Upper lobe of left lung (tissue), 4 donors: Measurements from ENCODE around the gene PSMD5.

ENCODE experiments used
- CTCF ChIP-seq, 6 experiments: fragments of 450-650 bp in 4 of 6; fragments of 200-600 bp in 2 of 6; sonication (generic) in 2 of 6; IDR thresholded peaks; one replicate each; pipeline ENCODE4 v1.5.1; 2016 to 2019; ENCODE audit warnings: antibody characterized with exemption in 6 of 6
- EP300 ChIP-seq, 4 donors: sonication (generic); formaldehyde crosslinking; IDR thresholded peaks; one replicate each; pipeline ENCODE4 v1.5.1; 2017; ENCODE audit warnings: antibody characterized with exemption in 4 of 4, control low read depth in 2 of 4
- POLR2A ChIP-seq, 4 donors: fragments of 450-650 bp; IDR thresholded peaks; one replicate each; pipeline ENCODE4 v1.5.1; 2016 to 2017; ENCODE audit warnings: antibody characterized with exemption in 4 of 4, mild to moderate bottlenecking in 2 of 4

GRCh38 chr9:120779227-120779626 lies 63.5 kb downstream of the PSMD5 start:
- no peak for TF ChIP-seq CTCF (IDR thresholded peaks at IDR 0.05)
- no peak for TF ChIP-seq EP300 (IDR thresholded peaks at IDR 0.05)
- TF ChIP-seq POLR2A (IDR thresholded peaks at IDR 0.05) = no peak
